Transverse colon (tissue), 4 donors: ENCODE measurements around the gene GPHN. TPM values are rescaled to one million over a fixed set of nuclear protein-coding genes. Genes with fewer than 3 reads are reported as not detected.

Experiments
- DNase-seq: peaks from one replicate; pipeline ENCODE4 v3.0.0-alpha.2; 2019
- H3K27ac ChIP-seq, 4 donors: fragments of 200-600 bp; sonication (generic); 2 replicates each; pipeline ENCODE4 v1.5.1; 2016 to 2018; ENCODE audit warnings: inconsistent platforms in 4 of 4
- H3K27me3 ChIP-seq: fragments of 200-600 bp; sonication (generic); 2 replicates; pipeline ENCODE4 v1.5.1; 2017; ENCODE audit warnings: inconsistent platforms
- H3K36me3 ChIP-seq, 4 donors: fragments of 200-600 bp; sonication (generic); 2 replicates each; pipeline ENCODE4 v1.5.1; 2017 to 2019; ENCODE audit warnings: inconsistent platforms in 4 of 4
- H3K4me1 ChIP-seq, 4 donors: fragments of 200-600 bp; sonication (generic); 2 replicates each; pipeline ENCODE4 v1.5.1; 2017 to 2020; ENCODE audit warnings: inconsistent platforms in 4 of 4
- H3K4me3 ChIP-seq, 4 donors: fragments of 200-600 bp; sonication (generic); 1 replicate in 1 of 4; 2 replicates in 3 of 4; pipeline versions ENCODE4 v1.5.1 to v1.6.1; 2017 to 2019; ENCODE audit warnings: inconsistent platforms in 4 of 4
- H3K9me3 ChIP-seq, 2 donors: fragments of 200-600 bp; sonication (generic); 2 replicates each; pipeline ENCODE4 v1.5.1; 2017 to 2019; ENCODE audit warnings: inconsistent platforms in 2 of 2
- EP300 ChIP-seq: sonication (generic); formaldehyde crosslinking; IDR thresholded peaks from one replicate; pipeline ENCODE4 v1.6.1; 2017; ENCODE audit warnings: antibody characterized with exemption, low read depth
- POLR2A ChIP-seq: fragments of 450-650 bp; IDR thresholded peaks from one replicate; pipeline ENCODE4 v1.6.1; 2016; ENCODE audit warnings: antibody characterized with exemption, mild to moderate bottlenecking, moderate library complexity
- POLR2AphosphoS5 ChIP-seq, 3 donors: sonication (generic); formaldehyde crosslinking; IDR thresholded peaks; one replicate each; pipeline ENCODE4 v1.6.1; 2016; ENCODE audit warnings: antibody characterized with exemption in 3 of 3
- WGBS, 2 donors: methylation state at CpG; one replicate each; pipeline ENCODE4 v1.1.5; 2018; ENCODE audit warnings: low coverage in 1 of 2; 5-methylcytosine and 5-hydroxymethylcytosine counted together
- in situ Hi-C, 4 donors: fragments of 200-750 bp; cut with MboI; loops; one replicate each; pipeline versions ENCODE4 v1.15.0 to v1.15.1; 2017; ENCODE audit warnings: low sequenced_read_pairs in 3 of 4, low pct_ligation_motif_present in 1 of 4, low pct_unique_long_range_greater_than_20kb in 1 of 4
- intact Hi-C: fragments of 100-400 bp; cut with DNase I; formaldehyde crosslinking; loops from one replicate; pipeline ENCODE4 v1.15.1; 2023; ENCODE audit warnings: low total_unique reads
- total RNA-seq, 4 donors: library from RNA; depleted of rRNA; stranded (reverse); fragments of >200 nt; gene quantifications; one replicate each; pipeline ENCODE4 v1.1.0, GENCODE V29; 2016
- TF ChIP-seq, protein P1 (sequence below), 5 experiments: fragments of 200-600 bp in 3 of 5; fragments of 450-650 bp in 2 of 5; sonication (generic) in 3 of 5; IDR thresholded peaks; 1 replicate in 2 of 5; 2 replicates in 3 of 5; pipeline ENCODE4 v1.5.1; 2016 to 2017; ENCODE audit warnings: antibody characterized with exemption in 5 of 5, inconsistent platforms in 3 of 5, mild to moderate bottlenecking in 2 of 5, moderate library complexity in 1 of 5

Gene GPHN
- total RNA-seq, 4 donors from 2014 or later: 8.6 to 59.7 (median 23.6) TPM

DNA sequence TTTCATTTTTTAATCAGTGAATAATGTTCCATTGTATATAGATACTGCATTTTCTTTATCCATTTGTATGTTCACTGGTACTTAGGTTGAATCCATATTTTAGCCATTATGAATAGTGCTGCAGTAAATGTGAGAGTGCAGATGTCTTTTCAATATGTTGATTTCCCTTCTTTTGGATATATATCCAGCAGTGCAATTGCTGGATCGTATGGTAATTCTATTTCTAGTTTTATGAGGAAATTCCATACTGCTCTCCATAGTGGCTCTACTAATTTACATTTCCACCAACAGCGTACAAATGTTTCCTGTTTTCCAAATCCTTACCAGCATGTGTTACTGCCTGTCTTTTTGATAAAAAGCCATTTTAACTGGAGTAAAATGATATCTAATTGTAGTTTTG, 392.8 kb downstream of the GPHN start:
- TF ChIP-seq POLR2AphosphoS5 (IDR thresholded peaks at IDR 0.05) (no peak), EP300 (no peak), POLR2A (no peak)
- TF ChIP-seq, protein P1, sequence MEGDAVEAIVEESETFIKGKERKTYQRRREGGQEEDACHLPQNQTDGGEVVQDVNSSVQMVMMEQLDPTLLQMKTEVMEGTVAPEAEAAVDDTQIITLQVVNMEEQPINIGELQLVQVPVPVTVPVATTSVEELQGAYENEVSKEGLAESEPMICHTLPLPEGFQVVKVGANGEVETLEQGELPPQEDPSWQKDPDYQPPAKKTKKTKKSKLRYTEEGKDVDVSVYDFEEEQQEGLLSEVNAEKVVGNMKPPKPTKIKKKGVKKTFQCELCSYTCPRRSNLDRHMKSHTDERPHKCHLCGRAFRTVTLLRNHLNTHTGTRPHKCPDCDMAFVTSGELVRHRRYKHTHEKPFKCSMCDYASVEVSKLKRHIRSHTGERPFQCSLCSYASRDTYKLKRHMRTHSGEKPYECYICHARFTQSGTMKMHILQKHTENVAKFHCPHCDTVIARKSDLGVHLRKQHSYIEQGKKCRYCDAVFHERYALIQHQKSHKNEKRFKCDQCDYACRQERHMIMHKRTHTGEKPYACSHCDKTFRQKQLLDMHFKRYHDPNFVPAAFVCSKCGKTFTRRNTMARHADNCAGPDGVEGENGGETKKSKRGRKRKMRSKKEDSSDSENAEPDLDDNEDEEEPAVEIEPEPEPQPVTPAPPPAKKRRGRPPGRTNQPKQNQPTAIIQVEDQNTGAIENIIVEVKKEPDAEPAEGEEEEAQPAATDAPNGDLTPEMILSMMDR (IDR thresholded peaks at IDR 0.05): no peak
- H3K36me3 ChIP-seq: no peaks in the 10 kb centered on the region
- no peak for DNase-seq
- intact Hi-C loops (no loop called here), in situ Hi-C loops (no loop called here)
- H3K4me1 ChIP-seq: no peaks in the 10 kb centered on the region
- H3K9me3 ChIP-seq: peaks cover 0 to 6% of the 10 kb centered on the region in 2 donors
- 88 to 95% methylated on average over 2 of the region's 2 CpGs for WGBS, 2 donors
- no peak overlapping the region for H3K27ac ChIP-seq
- no peaks in the 10 kb centered on the region for H3K27me3 ChIP-seq
- no peak overlapping the region for H3K4me3 ChIP-seq

DNA sequence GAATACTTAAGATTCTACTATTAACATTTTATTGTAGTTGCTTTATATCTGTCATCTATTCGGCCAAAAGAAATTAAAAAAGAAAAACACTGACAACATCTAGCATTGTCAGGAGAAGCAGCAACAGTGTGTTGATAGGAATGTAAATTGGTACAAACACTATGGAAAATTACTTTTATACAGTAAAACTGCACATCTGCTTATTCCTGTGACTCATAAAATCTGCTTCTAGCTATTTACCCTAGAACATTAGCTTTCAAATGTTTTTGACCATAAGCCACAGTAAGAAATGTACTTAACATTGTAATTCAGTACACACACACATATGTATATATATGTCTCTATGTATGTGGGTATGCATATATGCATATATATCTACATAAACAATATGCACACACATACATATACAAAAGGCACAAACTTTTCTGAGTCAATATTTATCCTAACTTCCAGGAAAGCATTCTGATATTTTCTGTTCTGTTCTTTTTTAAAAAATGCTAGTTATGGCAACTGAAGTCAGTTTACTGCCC, 402.4 kb downstream of the GPHN start:
- in situ Hi-C loops: no loop called here
- TF ChIP-seq POLR2A (no peak), POLR2AphosphoS5 (IDR thresholded peaks at IDR 0.05) (no peak), EP300 (no peak)
- TF ChIP-seq, protein P1 (IDR thresholded peaks at IDR 0.05): no peak
- Histone ChIP-seq H3K9me3 (no peaks in the 10 kb centered on the region), H3K36me3 (no peaks in the 10 kb centered on the region), H3K4me3 (no peak overlapping the region), H3K4me1 (no peaks in the 10 kb centered on the region), H3K27ac (no peak overlapping the region), H3K27me3 (no peaks in the 10 kb centered on the region)
- 69 to 90% methylated on average over 1 of the region's 1 CpG for WGBS, 2 donors
- intact Hi-C loops: no loop called here
- DNase-seq: no peak

DNA sequence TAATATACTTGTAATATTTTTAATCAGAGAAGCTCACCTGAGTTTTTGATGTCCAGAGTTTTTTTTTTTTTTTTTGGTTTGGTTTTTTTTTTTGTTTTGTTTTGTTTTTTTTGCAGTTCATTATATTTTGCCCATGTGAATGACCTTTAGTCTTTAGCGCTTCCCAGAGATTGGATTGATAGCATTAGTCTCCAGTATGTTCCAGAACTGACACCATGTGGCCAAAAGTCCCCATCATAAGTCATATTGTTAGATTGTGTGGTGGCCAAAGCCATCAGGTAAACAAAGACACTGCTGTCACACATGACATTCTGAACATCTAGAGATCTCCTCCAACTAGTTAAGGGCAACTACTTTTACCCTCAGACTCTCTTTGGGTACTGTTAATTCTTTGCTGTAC, 408.5 kb downstream of the GPHN start:
- WGBS, 2 donors: 94 to 100% methylated on average over 1 of the region's 1 CpG

DNA sequence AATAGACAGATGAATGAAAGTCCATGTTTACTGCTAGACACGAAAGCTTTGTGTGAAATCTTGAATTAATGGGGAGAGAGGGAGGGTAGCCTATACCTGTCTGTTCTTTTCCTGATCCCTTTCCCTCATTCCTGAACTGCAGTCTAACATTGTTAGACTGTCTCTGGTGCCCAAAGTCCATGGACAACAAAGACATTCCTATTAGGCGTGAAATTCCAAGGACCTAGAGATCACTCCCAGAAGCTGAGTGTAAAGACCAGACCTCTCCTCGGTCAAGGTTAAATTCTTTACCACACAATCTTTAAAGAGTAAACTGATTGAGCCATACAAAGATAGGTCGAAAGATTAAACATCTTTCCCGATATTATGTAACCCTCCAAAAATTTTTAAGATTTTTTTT, 410.6 kb downstream of the GPHN start:
- DNase-seq: no peak
- no peaks in the 10 kb centered on the region for H3K27me3 ChIP-seq
- peaks cover 0 to 6% (median 0%) of the 10 kb centered on the region in 4 donors for H3K36me3 ChIP-seq
- TF ChIP-seq, protein P1 (IDR thresholded peaks at IDR 0.05): no peak
- TF ChIP-seq POLR2A (no peak), POLR2AphosphoS5 (IDR thresholded peaks at IDR 0.05) (no peak), EP300 (no peak)
- H3K4me3 ChIP-seq: no peak overlapping the region
- no peaks in the 10 kb centered on the region for H3K4me1 ChIP-seq
- intact Hi-C loops: no loop called here
- in situ Hi-C loops: no loop called here
- peaks cover 0 to 5% of the 10 kb centered on the region in 2 donors for H3K9me3 ChIP-seq
- WGBS, 2 donors: 94 to 98% methylated on average over 5 of the region's 5 CpGs
- no peak overlapping the region for H3K27ac ChIP-seq

More for the DNA sequence above, 408.5 kb downstream of the GPHN start:
- Histone ChIP-seq H3K9me3 (peaks cover 0 to 5% of the 10 kb centered on the region in 2 donors), H3K4me1 (no peaks in the 10 kb centered on the region), H3K36me3 (no peaks in the 10 kb centered on the region), H3K27me3 (no peaks in the 10 kb centered on the region), H3K4me3 (no peak overlapping the region), H3K27ac (no peak overlapping the region)
- intact Hi-C loops: no loop called here
- TF ChIP-seq, protein P1 (IDR thresholded peaks at IDR 0.05): no peak
- TF ChIP-seq POLR2AphosphoS5 (IDR thresholded peaks at IDR 0.05) (no peak), POLR2A (no peak), EP300 (no peak)
- no peak for DNase-seq
- in situ Hi-C loops: no loop called here
